CD14-positive monocyte (primary cell): ENCODE measurements around the gene VSIG8. TPM values are rescaled to one million over a fixed set of nuclear protein-coding genes. Genes with fewer than 3 reads are reported as not detected.

Source experiments
- DNase-seq, 3 donors: peaks; one replicate each; pipeline ENCODE4 v3.0.0-alpha.2; 2011 to 2022
- H2AFZ ChIP-seq: 2 replicates; pipeline ENCODE4 v1.6.0; 2012; ENCODE audit warnings: mild to moderate bottlenecking, low read depth, low read length, inconsistent platforms; ENCODE audit not compliant: insufficient read depth, poor library complexity, severe bottlenecking
- H3K27ac ChIP-seq, 2 donors: 1 replicate in 1 of 2; 2 replicates in 1 of 2; pipeline ENCODE4 v1.5.1; 2012 to 2013; ENCODE audit warnings: low read length in 2 of 2, control low read depth in 1 of 2, inconsistent platforms in 1 of 2, low read depth in 1 of 2, mild to moderate bottlenecking in 1 of 2
- H3K27me3 ChIP-seq, 2 donors: one replicate each; pipeline versions ENCODE4 v1.6.0 to v1.6.1; 2011 to 2013; ENCODE audit warnings: low read length in 2 of 2; ENCODE audit not compliant: control insufficient read depth in 2 of 2, insufficient read depth in 2 of 2
- H3K36me3 ChIP-seq, 2 donors: replicated peaks in 1 of 2; 1 replicate in 1 of 2; 2 replicates in 1 of 2; pipeline versions ENCODE4 v1.5.1 to v1.6.1; 2012 to 2013; ENCODE audit warnings: low read length in 2 of 2, control low read depth in 1 of 2, inconsistent platforms in 1 of 2, mild to moderate bottlenecking in 1 of 2; ENCODE audit not compliant: insufficient read depth in 2 of 2, control insufficient read depth in 1 of 2
- H3K4me1 ChIP-seq, 2 donors: 1 replicate in 1 of 2; 2 replicates in 1 of 2; pipeline versions ENCODE4 v1.5.1 to v1.6.1; 2012 to 2013; ENCODE audit warnings: low read length in 2 of 2, control low read depth in 1 of 2, inconsistent platforms in 1 of 2, mild to moderate bottlenecking in 1 of 2, moderate library complexity in 1 of 2; ENCODE audit not compliant: insufficient read depth in 2 of 2, control insufficient read depth in 1 of 2
- H3K4me2 ChIP-seq: replicated peaks from 2 replicates; pipeline ENCODE3; 2012; ENCODE audit warnings: low read length, moderate library complexity, mild to moderate bottlenecking; ENCODE audit not compliant: poor library complexity, severe bottlenecking; ENCODE audit errors: extremely low read depth
- H3K4me3 ChIP-seq, 3 experiments: fragments of 200-600 bp in 1 of 3; sonication (generic) in 1 of 3; replicated peaks in 1 of 3; 1 replicate in 2 of 3; 2 replicates in 1 of 3; pipeline ENCODE4 v1.5.1; 2011 to 2013; ENCODE audit warnings: low read length in 3 of 3, mild to moderate bottlenecking in 3 of 3, control low read depth in 2 of 3, low read depth in 2 of 3, inconsistent platforms in 1 of 3, moderate library complexity in 1 of 3
- H3K79me2 ChIP-seq: 2 replicates; pipeline ENCODE4 v1.6.0; 2012; ENCODE audit warnings: mild to moderate bottlenecking, control low read depth, inconsistent platforms, low read length, moderate library complexity; ENCODE audit not compliant: insufficient read depth
- H3K9ac ChIP-seq: 2 replicates; pipeline ENCODE4 v1.6.0; 2017; ENCODE audit warnings: low read length, mild to moderate bottlenecking; ENCODE audit not compliant: insufficient read depth, poor library complexity, severe bottlenecking
- H3K9me3 ChIP-seq, 2 donors: replicated peaks in 1 of 2; 1 replicate in 1 of 2; 2 replicates in 1 of 2; pipeline versions ENCODE4 v1.5.1 to v1.6.1; 2012 to 2013; ENCODE audit warnings: low read length in 2 of 2, control low read depth in 1 of 2; ENCODE audit not compliant: control insufficient read depth in 1 of 2, insufficient read depth in 1 of 2
- H4K20me1 ChIP-seq: 2 replicates; pipeline ENCODE4 v1.6.0; 2012; ENCODE audit warnings: mild to moderate bottlenecking, low read length, control low read depth, moderate library complexity; ENCODE audit not compliant: insufficient read depth
- H3K27ac Mint-ChIP-seq, 7 donors: one replicate each; pipeline ENCODE4 v1.8.0; 2020; ENCODE audit warnings: mild to moderate bottlenecking in 7 of 7, mixed read lengths in 7 of 7, moderate library complexity in 6 of 7, inconsistent platforms in 2 of 7
- H3K27me3 Mint-ChIP-seq, 3 donors: one replicate each; pipeline ENCODE4 v1.8.0; 2021 to 2022; ENCODE audit warnings: low read depth in 3 of 3, mild to moderate bottlenecking in 3 of 3, mixed read lengths in 3 of 3, moderate library complexity in 3 of 3, inconsistent platforms in 1 of 3
- H3K36me3 Mint-ChIP-seq, 2 donors: one replicate each; pipeline ENCODE4 v1.8.0; 2020; ENCODE audit warnings: mixed read lengths in 2 of 2, inconsistent platforms in 1 of 2, mild to moderate bottlenecking in 1 of 2
- H3K4me1 Mint-ChIP-seq: one replicate; pipeline ENCODE4 v1.8.0; 2020; ENCODE audit warnings: mild to moderate bottlenecking, mixed read lengths
- H3K4me3 Mint-ChIP-seq, 2 donors: one replicate each; pipeline ENCODE4 v1.8.0; 2020; ENCODE audit warnings: mild to moderate bottlenecking in 2 of 2, mixed read lengths in 2 of 2, moderate library complexity in 1 of 2
- H3K9me3 Mint-ChIP-seq, 7 donors: one replicate each; pipeline ENCODE4 v1.8.0; 2020 to 2022; ENCODE audit warnings: mixed read lengths in 7 of 7, mild to moderate bottlenecking in 6 of 7, moderate library complexity in 6 of 7, inconsistent platforms in 2 of 7
- WGBS: methylation state at CpG from one replicate; pipeline ENCODE4 v1.1.5; 2013; ENCODE audit warnings: missing lambda C conversion rate; ENCODE audit not compliant: insufficient coverage; 5-methylcytosine and 5-hydroxymethylcytosine counted together
- intact Hi-C, 2 donors: fragments of 100-400 bp; cut with micrococcal nuclease; formaldehyde crosslinking; loops; one replicate each; pipeline versions ENCODE4 v1.15.0 to v1.15.1; 2023
- polyA plus RNA-seq, 3 donors: library from polyadenylated mRNA; depleted of rRNA in 1 of 3; unstranded in 2 of 3; stranded (reverse) in 1 of 3; fragments of 300-500 nt in 2 of 3; fragments of >200 nt in 1 of 3; fragmentation: Illumina TruSeq in 2 of 3; gene quantifications; 1 replicate in 2 of 3; 2 replicates in 1 of 3; pipeline ENCODE4 v1.2.3, GENCODE V29; 2012 to 2021
- TF ChIP-seq, protein P1 (sequence below): fragments of 200-600 bp; IDR thresholded peaks from one replicate; pipeline ENCODE4 v1.8.0; 2022; ENCODE audit warnings: antibody characterized with exemption, mild to moderate bottlenecking

VSIG8 gene
- polyA plus RNA-seq, 3 donors = 0.04 TPM; not detected in 2

DNA sequence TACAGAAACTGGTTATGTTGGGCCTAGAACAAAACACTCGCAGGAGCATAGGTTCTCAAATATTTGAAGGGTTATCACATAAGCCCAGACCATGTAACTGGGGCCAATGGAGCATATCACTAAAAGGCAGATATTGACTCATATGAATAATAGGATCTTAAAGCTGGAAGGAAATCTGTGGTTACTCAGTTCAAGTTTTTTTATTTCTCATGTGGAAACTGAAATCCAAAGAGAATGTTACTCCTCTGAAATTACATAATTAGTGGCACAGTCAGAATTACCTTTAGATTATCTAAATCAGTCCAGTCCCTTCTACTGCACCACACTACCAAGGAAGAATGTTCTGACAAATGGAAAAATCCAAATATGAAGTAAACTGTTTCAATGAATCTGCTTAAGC is 23.7 kb downstream of the VSIG8 start:
- Mint-ChIP-seq H3K4me1 (peaks cover 30% of the 10 kb centered on the region), H3K4me3 (no peak overlapping the region), H3K9me3 (no peaks in the 10 kb centered on the region), H3K36me3 (peaks cover 0 to 6% of the 10 kb centered on the region in 2 donors), H3K27ac (peak overlapping the region in 1 of 7 donors; percentile 54), H3K27me3 (peaks cover 0 to 5% (median 1%) of the 10 kb centered on the region in 3 donors)
- DNase-seq = no peak
- TF ChIP-seq, protein P1, sequence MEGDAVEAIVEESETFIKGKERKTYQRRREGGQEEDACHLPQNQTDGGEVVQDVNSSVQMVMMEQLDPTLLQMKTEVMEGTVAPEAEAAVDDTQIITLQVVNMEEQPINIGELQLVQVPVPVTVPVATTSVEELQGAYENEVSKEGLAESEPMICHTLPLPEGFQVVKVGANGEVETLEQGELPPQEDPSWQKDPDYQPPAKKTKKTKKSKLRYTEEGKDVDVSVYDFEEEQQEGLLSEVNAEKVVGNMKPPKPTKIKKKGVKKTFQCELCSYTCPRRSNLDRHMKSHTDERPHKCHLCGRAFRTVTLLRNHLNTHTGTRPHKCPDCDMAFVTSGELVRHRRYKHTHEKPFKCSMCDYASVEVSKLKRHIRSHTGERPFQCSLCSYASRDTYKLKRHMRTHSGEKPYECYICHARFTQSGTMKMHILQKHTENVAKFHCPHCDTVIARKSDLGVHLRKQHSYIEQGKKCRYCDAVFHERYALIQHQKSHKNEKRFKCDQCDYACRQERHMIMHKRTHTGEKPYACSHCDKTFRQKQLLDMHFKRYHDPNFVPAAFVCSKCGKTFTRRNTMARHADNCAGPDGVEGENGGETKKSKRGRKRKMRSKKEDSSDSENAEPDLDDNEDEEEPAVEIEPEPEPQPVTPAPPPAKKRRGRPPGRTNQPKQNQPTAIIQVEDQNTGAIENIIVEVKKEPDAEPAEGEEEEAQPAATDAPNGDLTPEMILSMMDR = no peak
- peaks cover 6 to 20% of the 10 kb centered on the region in 2 donors for H3K4me1 ChIP-seq
- no peaks in the 10 kb centered on the region for H3K9me3 ChIP-seq
- no peak overlapping the region for H3K4me3 ChIP-seq
- no peaks in the 10 kb centered on the region for H3K36me3 ChIP-seq
- intact Hi-C loops = no loop called here
- H3K9ac ChIP-seq = no peak overlapping the region
- WGBS = 40% methylated on average over 1 of the region's 1 CpG
- no peaks in the 10 kb centered on the region for H4K20me1 ChIP-seq
- H3K4me2 ChIP-seq = no peak overlapping the region
- H3K27me3 ChIP-seq = no peaks in the 10 kb centered on the region
- no peak overlapping the region for H2AFZ ChIP-seq
- H3K27ac ChIP-seq = no peak overlapping the region
- H3K79me2 ChIP-seq = no peaks in the 10 kb centered on the region

DNA sequence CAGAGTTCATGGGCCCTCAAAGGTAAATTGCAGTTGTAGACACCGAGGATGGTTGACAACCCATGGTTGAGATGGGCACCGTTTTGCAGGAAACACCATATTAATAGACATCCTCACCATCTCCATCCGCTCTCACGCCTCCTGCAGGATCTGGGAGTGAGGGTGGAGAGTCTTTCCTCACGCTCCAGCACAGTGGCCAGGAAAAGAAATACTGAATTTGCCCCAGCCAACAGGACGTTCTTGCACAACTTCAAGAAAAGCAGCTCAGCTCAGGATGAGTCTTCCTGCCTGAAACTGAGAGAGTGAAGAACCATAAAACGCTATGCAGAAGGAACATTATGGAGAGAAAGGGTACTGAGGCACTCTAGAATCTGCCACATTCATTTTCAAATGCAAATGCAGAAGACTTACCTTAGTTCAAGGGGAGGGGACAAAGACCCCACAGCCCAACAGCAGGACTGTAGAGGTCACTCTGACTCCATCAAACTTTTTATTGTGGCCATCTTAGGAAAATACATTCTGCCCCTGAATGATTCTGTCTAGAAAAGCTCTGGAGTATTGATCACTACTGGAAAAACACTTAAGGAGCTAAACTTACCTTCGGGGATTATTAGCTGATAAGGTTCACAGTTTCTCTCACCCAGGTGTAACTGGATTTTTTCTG is 26.5 kb downstream of the VSIG8 start:
- H3K9me3 Mint-ChIP-seq = no peaks in the 10 kb centered on the region
- WGBS = no CpG with 5 or more reads among the region's 8 CpGs
- Histone ChIP-seq H3K79me2 (no peaks in the 10 kb centered on the region), H3K36me3 (no peaks in the 10 kb centered on the region), H4K20me1 (no peaks in the 10 kb centered on the region), H2AFZ (no peak overlapping the region), H3K9ac (no peak overlapping the region), H3K27me3 (no peaks in the 10 kb centered on the region), H3K27ac (no peak overlapping the region), H3K4me1 (peaks cover 7 to 20% of the 10 kb centered on the region in 2 donors), H3K9me3 (no peaks in the 10 kb centered on the region), H3K4me2 (no peak overlapping the region), H3K4me3 (no peak overlapping the region)
- no peak for DNase-seq
- intact Hi-C loops = no loop called here
- no peak overlapping the region for H3K4me3 Mint-ChIP-seq
- TF ChIP-seq, protein P1 = no peak
- peaks cover 35% of the 10 kb centered on the region for H3K4me1 Mint-ChIP-seq
- H3K27ac Mint-ChIP-seq = no peak overlapping the region
- peaks cover 0 to 10% of the 10 kb centered on the region in 2 donors for H3K36me3 Mint-ChIP-seq
- H3K27me3 Mint-ChIP-seq = peaks cover 0 to 5% (median 0%) of the 10 kb centered on the region in 3 donors
